Activated T-helper 1 cell treated with anti-CD3 and anti-CD28 coated beads, Interleukin-2, amount 50 U/mL, for 16 hours (primary cell): ENCODE data around the gene ZNF839.
A peak's percentile ranks its signal among the peaks of the same experiment; 100 is the strongest.
"Not testable (repeated sequence)": the region's sequence is repeated elsewhere in the genome, so short reads cannot be mapped to it uniquely, and the experiment has no call there.

Source experiments
- DNase-seq, 2 donors: peaks; one replicate each; pipeline ENCODE4 v3.0.0-alpha.2; 2020; ENCODE audit warnings: low read depth in 1 of 2, low spot score in 1 of 2

ZNF839 gene

DNA sequence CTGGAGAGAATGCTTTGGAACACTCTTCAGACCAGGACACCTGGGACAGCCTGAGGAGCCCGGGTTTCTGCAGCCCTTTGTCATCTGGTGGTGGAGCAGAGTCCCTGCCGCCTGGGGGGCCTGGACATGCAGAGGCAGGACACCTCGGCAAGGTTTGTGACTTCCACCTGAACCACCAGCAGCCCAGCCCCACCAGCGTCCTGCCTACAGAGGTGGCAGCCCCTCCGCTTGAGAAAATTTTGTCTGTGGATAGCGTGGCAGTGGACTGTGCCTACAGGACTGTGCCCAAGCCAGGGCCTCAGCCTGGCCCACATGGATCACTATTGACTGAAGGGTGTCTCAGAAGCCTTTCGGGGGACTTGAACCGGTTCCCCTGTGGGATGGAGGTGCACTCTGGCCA is 22.0 kb downstream of the ZNF839 start:
- no peak for DNase-seq

DNA sequence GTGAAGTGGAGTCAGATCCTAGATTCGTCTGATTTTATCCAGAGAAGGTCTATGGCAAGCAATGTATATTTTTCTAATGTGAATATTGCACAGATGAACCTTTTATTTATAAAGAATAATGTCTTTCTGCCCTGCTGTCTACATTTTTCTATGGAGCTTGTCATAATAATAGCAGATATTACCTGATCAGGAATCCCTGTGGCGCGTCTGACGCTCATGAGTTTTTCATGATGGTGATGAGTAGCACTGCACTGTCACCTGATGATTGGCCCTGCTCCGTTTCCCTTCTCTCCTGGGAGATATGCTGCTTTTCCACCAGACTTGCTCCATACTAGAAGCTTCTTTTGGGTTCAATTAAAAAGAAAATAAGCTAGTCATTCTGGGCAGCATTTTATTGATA is 22.7 kb downstream of the ZNF839 start:
- DNase-seq = no peak

DNA sequence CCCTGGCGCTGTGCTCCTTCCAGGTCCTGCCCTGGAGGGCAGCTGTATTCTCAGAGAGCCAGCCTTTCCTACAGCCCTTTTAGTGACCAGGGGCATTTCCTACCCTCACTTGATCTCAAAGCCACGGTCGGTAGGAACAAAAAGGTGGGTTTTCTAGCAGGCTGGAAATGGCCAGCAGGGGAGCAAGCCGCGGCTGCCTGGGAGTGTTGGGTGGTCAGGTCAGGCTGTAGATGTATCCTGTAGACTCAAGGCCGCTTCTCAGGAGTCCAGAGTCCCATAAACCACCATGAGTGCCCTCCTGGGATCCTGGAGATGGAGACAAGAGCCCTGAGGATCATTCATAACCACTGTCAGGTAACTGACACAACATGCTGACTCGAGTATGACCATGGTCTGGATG is 24.5 kb downstream of the ZNF839 start:
- no peak for DNase-seq

DNA sequence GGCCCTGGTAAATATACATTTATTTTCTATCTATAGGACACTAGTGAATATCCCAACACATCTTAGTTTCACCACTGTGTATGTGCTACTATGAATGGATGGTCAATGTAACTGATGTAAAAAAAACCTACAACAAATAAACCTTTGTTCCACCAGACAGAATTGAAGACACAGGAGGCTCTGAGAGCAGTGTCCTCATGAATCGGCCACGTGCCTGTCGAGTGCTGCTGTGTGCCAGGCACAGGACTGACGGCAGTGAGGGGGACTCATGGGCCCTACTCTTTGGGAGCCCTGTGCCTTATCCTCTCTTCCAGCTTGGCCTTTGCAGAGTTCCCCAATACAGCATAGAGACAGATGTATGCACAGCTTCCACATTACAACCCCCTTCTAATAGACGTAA is 24.9 kb downstream of the ZNF839 start:
- no peak for DNase-seq

DNA sequence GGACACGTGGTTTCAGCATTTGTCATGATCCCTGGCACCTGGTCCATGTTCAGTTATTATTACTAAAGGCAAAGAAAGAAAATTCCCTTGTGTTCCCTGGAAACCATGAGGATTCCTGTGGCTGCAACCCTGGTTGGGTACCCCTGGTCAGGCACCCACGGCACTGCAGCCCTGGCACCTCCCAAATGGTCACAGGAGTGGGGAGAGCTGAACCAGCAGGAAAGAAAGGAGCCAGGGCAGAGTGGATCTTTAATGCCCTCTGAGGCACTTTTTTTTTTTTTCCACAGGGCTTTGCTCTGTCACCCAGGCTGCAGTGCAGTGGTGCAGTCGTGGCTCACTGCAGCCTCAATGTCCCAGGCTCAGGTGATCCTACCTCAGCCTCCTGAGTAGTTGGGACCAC is 25.7 kb downstream of the ZNF839 start:
- no peak for DNase-seq

DNA sequence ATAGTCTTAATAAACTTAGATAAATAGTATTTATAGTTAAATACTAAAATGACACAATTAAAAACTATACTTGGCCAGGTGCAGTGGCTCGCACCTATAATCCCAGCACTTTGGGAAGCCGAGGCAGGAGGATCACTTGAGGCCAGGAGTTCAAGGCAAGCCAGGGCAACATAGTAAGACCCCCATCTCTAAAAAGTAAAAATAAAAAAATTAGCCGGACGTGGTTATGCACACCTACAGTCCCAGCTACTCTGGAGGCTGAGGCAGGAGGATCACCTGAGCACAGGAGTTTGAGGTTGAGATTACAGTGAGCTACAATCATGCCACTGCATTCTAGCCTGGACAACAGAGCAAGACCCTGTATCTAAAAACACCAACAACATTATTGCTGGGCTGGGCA is 27.1 kb downstream of the ZNF839 start:
- no peak for DNase-seq

DNA sequence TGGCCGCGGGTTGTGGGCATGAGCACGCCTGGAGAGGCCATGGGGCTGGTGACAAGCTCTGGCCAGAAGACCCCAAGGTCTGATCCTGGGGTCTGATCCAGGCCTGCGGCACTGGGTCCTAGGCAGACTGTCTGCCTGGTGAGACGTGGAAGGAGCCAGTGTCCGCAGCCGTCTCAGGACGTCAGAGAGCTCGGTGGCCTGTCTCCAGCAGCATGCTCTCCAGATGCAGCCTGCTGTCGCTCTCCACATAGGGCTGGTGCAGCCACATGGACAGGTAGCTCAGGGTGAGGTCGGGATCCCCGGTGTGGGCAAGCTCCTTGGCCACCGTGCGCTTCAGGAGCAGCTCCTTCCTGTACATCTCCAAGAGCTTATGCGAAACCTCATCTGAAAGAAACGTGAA is 28.8 kb downstream of the ZNF839 start:
- DNase-seq = no peak

DNA sequence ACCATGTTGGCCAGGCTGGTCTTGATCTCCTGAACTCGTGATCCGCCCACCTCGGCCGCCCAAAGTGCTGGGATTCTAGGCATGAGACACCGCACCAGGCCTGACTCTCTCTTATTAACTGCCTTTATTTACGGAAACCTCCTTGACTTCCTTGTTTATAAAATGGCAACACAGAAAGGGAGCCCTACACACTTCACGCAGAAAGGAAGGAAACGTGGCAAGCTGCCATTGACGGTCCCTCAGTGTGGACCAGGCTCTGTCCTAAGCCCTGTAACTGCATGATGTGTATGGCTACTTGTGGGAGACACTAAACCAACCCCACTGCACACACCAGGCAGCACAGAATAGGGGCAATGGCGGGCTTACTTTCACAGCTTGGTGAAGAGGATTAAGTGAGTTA is 31.5 kb downstream of the ZNF839 start:
- DNase-seq = no peak

DNA sequence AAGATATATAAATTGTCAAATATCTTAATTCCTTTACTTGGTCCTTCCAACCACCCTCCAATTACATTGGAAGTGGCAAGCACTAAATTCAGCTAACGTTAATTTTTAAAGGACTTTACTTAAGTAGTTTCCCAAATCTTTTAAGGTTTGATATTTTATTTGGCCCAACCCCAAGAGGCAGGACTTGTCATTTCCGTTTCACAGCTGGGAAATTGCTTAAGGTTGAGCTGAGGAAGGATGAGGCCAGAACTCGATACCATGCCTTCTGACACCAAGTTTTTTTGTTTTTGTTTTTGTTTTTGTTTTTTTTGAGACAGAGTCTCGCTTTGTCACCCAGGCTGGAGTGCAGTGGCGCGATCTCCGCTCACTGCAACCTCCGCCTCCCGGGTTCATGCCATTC is 32.0 kb downstream of the ZNF839 start:
- DNase-seq = not testable (repeated sequence)

DNA sequence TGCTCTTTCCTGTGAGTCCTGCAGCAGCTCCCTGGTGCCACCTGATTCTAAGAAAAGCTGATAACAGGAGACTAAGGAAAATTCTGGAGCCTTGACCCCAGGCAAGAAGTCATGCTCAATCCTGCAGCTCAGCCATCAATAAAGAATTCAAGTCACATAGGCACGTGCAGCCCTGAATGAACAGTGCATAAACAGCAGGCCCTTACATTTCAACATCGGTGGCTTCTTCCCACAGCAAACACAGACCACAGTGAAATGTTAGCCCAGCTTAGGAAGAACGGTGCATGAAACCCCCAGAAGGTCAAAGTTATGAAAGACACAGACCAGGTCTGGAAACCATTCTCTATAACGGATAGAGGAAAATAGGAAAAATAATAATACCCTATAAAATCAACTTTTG is 32.7 kb downstream of the ZNF839 start:
- no peak for DNase-seq

DNA sequence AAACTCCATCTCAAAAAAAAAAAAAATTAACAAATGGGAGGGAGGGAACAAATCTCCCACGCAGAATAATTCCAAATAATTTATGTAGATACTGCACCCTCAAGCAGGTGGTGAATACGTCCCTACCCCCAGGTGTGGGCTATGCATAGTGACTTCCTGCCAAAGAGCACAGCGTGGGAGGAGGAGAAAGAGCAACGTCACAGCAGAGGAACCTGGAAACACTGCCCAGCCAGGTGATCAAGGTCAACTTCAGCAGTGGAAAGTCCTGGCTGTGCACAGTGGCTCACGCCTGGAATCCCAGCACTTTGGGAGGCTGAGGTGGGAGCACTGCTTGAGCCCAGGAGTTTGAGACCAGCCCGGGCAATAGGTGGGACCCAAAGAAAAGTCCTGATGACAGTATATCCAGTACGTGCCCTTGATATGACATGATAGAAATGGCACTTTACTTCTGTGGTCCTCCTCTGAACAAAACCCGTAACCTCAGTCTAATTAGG is 33.6 kb downstream of the ZNF839 start:
- DNase-seq = no peak

DNA sequence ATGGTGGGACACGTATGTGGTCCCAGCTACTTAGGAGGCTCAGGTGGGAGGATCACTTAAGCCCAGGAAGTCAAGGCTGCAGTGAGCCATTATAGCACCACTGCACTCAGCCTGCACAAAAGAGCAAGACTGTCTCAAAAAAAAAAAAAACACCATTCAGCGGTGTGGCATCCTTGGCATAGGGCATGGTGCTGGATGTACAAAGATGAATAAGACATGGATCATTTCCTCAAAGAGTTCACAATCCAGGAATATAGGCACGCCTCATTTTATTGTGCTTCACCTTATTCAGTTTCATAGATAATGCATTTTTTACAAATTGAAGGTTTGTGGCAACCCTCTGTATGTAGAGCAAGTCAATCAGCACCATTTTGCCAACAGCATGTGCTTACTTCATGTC is 36.7 kb downstream of the ZNF839 start:
- no peak for DNase-seq

DNA sequence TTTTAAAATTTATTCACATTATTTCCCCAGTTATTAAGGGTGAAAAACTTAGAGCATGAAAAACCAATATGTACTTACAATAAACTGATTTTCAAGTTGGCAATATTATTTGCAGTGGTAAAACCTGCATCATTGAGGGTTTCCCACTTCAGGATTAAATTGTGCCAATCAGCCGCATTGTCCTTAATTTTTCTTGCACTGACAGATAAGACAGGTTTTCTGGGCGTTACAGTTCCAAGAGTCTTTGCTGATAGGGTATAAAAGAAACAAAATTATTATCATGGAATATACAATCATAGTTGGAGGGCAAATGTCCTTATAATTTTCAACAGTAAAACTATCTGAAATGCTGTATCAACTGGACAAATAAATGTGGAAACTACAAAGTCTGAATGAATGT is 39.8 kb downstream of the ZNF839 start:
- no peak for DNase-seq

DNA sequence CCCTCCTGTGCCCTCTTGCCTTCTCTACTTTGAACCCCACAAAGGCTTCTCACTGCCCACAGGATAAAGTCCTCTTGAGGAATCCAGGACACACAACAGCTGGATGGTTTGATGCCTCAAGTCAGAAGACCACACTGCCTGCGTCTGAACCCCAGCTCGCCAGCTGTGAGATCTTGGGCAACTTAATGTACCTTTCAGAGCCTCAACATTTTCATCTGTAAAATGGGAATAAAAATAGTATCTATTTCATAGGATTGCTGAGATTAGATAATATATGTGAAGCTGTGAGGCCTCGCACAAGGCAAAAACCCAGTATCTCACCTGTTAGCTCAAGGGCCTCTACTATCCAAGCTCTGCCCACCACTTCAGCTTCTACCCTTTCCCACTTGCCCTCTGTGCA is 40.8 kb downstream of the ZNF839 start:
- no peak for DNase-seq

DNA sequence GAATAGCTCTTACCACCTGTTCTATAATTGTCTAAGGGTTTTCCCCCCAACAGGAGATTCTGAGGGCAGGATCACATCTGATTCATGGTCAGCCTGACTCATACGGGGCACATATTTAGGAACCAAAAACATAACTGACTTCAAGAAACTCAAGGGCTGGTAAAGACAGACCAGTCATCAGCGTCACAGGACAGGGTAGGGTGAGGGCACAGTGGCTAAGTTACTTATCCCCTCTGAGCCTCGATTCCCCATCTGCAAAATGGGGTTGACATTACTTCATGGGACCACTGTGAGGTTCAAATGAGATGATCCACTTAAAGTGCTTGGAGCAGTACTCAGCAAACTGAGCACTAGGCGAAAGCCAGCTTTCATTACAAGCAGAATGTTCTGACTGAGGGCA is 42.5 kb downstream of the ZNF839 start:
- DNase-seq = peak in 1 of 2 donors; percentile 22

DNA sequence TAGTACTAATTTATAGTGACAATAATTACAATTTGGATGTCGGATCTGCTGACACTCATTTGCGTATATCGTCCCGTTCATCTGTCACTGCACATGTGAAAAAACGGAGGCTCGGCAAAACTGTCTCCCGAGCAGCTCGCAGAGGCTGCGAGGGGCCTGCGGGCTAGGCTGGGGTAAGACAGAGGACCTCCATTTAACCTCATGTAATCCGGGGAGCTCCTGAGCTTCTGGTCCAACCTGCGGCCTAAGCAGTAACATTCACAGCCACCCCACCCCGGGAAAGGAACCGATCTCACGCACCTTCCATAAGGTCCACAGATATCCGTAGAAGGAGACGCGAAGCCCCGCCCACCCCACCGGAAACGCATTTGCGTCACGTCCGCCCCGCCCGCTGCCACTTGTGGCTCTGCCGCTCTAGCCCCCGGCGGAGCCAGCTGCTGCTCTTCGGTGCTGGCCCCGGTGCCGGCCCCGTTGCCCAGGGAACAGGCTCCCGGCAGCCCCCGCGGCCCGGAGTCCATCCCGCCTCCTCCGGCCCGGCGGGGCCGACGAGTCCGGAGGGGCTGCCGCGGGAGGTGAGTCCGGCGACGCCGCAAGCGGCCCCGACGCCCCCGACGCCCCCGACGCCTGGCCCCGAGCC is 43.1 kb downstream of the ZNF839 start, which contains the start of the genes CINP and TECPR2:
Gene CINP, minus strand, starts transcription at position 346 of the 637 bp plus-strand sequence. Its CDS starts 39 bp downstream, at position 307.
Gene TECPR2, plus strand, starts transcription at position 397 of the 637 bp plus-strand sequence. CDS start 13,781 bp downstream, outside the sequence.
- peak; percentile 95 to 98 for DNase-seq

DNA sequence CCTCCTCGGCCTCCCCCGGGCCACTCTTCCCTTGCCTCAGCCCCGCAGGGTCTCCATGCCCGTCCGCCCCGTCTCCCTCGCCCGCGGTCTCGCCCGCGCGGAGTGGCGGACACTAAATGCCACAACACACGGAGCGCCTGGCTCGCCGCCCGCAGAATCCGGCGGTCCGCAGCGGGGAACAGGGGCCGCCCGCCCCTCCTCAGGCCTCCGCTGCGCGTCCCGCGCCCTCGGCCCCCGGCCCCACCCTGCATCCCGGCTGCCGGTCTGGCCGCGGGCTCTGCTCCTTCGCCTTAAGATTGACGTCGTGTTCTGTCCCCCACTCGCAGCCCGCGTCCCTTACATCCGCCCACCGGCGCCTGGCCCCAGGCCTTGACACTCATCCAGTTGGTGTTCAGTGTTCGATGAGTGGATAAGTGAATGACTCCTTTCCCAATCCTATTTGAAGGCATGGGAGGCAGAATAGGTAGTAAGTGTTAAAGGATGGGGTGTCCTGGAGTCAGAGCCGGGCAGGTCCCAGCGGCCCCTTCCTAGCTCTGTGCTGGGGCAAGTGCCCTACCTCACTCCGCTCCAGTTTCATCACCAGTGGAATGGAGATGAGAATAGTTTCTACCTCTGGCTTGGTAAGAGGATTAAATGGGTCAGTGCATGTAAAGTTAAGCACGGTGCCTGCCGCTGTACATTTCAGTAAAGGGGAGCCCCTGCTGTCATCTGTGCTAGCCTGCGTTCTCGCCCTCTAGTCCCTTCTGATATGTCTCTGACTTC is 43.8 kb downstream of the ZNF839 start:
- DNase-seq = no peak

DNA sequence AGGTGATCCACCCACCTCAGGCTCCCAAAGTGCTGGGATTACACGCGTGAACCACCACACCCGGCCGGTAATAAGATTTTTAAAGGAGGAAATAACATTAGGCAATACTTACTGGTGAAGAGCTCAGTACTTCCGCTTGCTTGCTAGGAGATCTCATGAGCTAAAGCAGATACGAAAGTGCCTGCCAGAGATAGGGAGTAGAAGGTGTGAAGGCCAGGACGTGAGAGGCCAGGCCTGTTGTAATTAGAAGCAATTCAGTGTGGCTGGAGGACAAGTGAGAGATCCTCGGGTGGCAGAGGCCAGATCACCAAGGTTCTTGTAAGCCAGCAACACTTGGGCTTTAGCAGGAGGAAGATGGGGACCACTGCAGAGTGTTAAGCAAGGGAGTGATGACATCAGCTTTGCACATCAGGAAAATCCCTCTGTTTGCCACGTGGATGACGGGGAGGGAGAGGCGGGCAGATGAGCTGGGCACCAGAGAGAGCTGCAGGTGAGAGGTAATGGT is 50.8 kb downstream of the ZNF839 start:
- no peak for DNase-seq

DNA sequence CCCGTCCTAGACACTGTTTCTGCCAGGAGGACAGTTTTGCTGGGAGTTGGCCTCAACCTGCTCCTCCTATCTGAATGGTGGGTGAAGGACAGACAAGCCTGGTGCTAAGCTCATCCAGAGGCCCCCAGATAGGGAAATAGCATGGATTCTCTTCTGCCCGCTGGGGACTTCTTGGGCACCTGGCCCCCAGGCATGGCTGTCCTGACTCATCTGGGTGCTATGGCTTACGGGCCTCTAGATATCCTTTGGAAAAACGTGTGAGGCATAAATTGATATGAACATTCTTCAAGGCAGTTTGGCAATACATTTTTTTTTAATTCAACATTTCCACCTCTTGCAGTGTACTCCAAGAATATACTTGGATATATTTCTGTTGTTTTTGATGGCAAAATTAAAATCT is 51.8 kb downstream of the ZNF839 start:
- no peak for DNase-seq

DNA sequence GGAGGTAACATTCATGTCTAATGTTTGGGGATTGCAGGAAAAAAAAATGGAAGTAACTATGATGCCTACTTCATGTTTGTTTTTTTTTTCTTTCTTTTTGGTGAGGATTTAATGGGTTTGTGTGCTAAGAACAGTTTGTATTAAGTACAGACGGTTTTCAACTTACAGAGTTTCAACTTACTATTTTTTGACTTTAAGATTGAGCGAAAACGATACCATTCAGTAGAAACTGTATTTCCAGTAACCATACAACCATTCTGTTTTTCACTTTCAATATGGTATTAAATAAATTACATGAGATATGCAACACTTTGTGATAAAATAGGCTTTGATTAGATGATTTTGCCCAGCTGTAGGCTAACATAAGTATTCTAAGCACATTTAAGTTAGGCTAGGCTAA is 53.6 kb downstream of the ZNF839 start:
- DNase-seq = no peak

DNA sequence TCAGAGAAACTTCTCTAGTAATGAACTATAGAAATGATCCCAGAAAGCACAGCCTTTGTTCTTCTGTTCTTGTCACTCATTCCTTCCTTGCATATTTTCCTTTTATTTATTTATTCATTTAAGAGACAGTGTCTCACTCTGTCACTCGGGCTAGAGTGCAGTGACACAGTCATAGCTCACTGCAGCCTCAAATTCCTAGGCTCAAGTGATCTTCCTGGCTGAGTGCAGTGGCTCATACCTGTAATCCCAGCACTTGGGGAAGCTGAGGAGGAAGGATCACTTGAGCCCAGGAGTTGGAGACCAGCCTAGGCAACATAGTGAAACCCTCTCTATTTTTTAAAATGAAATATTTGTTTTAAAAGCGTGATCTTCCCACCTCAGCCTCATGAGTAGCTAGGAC is 54.7 kb downstream of the ZNF839 start:
- DNase-seq = no peak

DNA sequence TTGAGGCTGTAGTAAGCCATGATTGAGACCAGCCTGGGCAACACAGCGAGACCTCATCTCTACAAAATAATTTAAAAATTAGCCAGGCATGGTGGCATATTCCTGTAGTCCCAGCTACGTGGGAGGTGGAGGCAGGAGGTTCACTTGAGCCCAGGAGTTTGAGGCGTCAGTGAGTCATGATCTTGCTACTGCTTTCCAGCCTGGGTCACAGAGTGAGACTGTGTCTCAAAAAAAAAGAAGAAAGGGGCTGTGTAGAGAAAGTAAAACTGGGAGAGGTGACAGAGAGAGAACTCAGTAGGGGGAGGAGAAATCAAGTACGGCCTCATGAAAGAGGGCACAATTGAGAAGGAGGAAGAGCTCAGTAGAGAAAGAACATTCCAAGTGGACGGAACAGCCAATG is 55.6 kb downstream of the ZNF839 start:
- DNase-seq = no peak
